K562 (cell line): ENCODE measurements around the gene CHRNB1. TPM values are rescaled to one million over a fixed set of nuclear protein-coding genes. Genes with fewer than 3 reads are reported as not detected.

Experiments used
- ATAC-seq: fragments of 200-7000 bp; cut with Tn5 transposase; 3 replicates; pipeline ENCODE4 v1.9.1; 2020; ENCODE audit warnings: moderate library complexity
- BruUV-seq: library from RNA; stranded (reverse); fragments of 400-500 nt; replicated peaks from 2 replicates; lab custom pipeline; 2021; lab: Mats Ljungman, UMichigan
- CTCF ChIA-PET: fragments of 300-600 bp; formaldehyde crosslinking; extraction: SDS; loops from one replicate; lab custom pipeline; 2021; ENCODE audit warnings: low intra/inter-chr PET ratio; lab: Yijun Ruan, JAX
- POLR2A ChIA-PET: fragments of 300-600, 350-650 bp; sonication (Branson Sonifier 250); formaldehyde crosslinking; extraction: SDS; loops from one replicate; lab custom pipeline; 2021; ENCODE audit warnings: antibody characterized with exemption, inconsistent platforms; lab: Yijun Ruan, JAX
- DNase-seq, 4 experiments: peaks; one replicate each; pipeline versions ENCODE4 v3.0.0 to v3.0.0-alpha.2; 2011 to 2018; ENCODE audit warnings: low spot score in 3 of 4, mixed read lengths in 3 of 4; ENCODE audit errors: extremely low read depth in 1 of 4
- FAIRE-seq: peaks from 2 replicates; lab custom pipeline; 2011; peaks lifted over from hg19 to GRCh38; lab: Jason Lieb, UNC
- H2AFZ ChIP-seq: 2 replicates; pipeline ENCODE4 v1.6.0; 2011; ENCODE audit warnings: low read depth, low read length, control low read depth, inconsistent platforms
- H3K27ac ChIP-seq: fragments of 200-600 bp; 3 replicates; pipeline ENCODE4 v1.8.0; 2011; ENCODE audit warnings: low read depth, mild to moderate bottlenecking, control low read depth, inconsistent platforms, low read length, moderate library complexity, mixed read lengths; ENCODE audit errors: extremely low read depth
- H3K27me3 ChIP-seq, 2 experiments: fragments of 300-600 bp in 1 of 2; 2 replicates in 1 of 2; 3 replicates in 1 of 2; pipeline versions ENCODE4 v1.6.0 to v1.8.0; 2011; ENCODE audit warnings: inconsistent platforms in 2 of 2, low read length in 2 of 2, mild to moderate bottlenecking in 1 of 2, mixed read lengths in 1 of 2, moderate library complexity in 1 of 2; ENCODE audit not compliant: control insufficient read depth in 2 of 2, insufficient read depth in 2 of 2
- H3K36me3 ChIP-seq: fragments of 300-600 bp; 3 replicates; pipeline ENCODE4 v1.8.0; 2011; ENCODE audit warnings: mild to moderate bottlenecking, low read length, inconsistent platforms; ENCODE audit not compliant: control insufficient read depth, insufficient read depth
- H3K4me1 ChIP-seq, 2 experiments: fragments of 200-600 bp in 1 of 2; replicated peaks in 1 of 2; 2 replicates in 1 of 2; 3 replicates in 1 of 2; pipeline versions ENCODE4 v1.5.1 to v1.8.0; 2011; ENCODE audit warnings: inconsistent platforms in 2 of 2, low read length in 2 of 2, mild to moderate bottlenecking in 1 of 2, mixed read lengths in 1 of 2, moderate library complexity in 1 of 2; ENCODE audit not compliant: control insufficient read depth in 2 of 2, insufficient read depth in 2 of 2
- H3K4me2 ChIP-seq: 2 replicates; pipeline ENCODE4 v1.6.1; 2011; ENCODE audit warnings: low read length, control low read depth, inconsistent platforms, mixed read lengths; ENCODE audit not compliant: insufficient read depth
- H3K4me3 ChIP-seq: fragments of 200-600 bp; sonication (generic), shearing (Covaris generic); 2 replicates; pipeline ENCODE4 v1.5.1; 2016; ENCODE audit warnings: control low read depth, inconsistent platforms
- H3K79me2 ChIP-seq: fragments of 200-600 bp; 3 replicates; pipeline ENCODE4 v1.8.0; 2011; ENCODE audit warnings: low read length, inconsistent platforms; ENCODE audit not compliant: control insufficient read depth, insufficient read depth
- H3K9ac ChIP-seq, 2 experiments: 2 replicates each; pipeline versions ENCODE4 v1.6.0 to v1.6.1; 2011; ENCODE audit warnings: low read depth in 2 of 2, low read length in 2 of 2, control low read depth in 1 of 2, inconsistent platforms in 1 of 2, mild to moderate bottlenecking in 1 of 2, mixed read lengths in 1 of 2; ENCODE audit not compliant: insufficient read depth in 1 of 2
- H3K9me1 ChIP-seq: one replicate; pipeline ENCODE4 v1.6.0; 2011; ENCODE audit warnings: inconsistent platforms, mild to moderate bottlenecking, low read length, moderate library complexity; ENCODE audit not compliant: control insufficient read depth, insufficient read depth
- H3K9me3 ChIP-seq: replicated peaks from 2 replicates; pipeline ENCODE4 v1.5.1; 2011; ENCODE audit warnings: low read depth, low read length, inconsistent platforms; ENCODE audit not compliant: control insufficient read depth, insufficient read depth
- H4K20me1 ChIP-seq: replicated peaks from 2 replicates; pipeline ENCODE4 v1.6.1; 2011; ENCODE audit warnings: low read length, inconsistent platforms, mixed read lengths; ENCODE audit not compliant: control insufficient read depth, insufficient read depth
- PHF21A ChIP-seq: fragments of 450-650 bp; IDR thresholded peaks from 2 replicates; pipeline ENCODE4 v1.6.1; 2017; ENCODE audit warnings: low read depth, borderline replicate concordance
- POLR2A ChIP-seq: fragments of 450-650 bp; conservative IDR thresholded peaks from 2 replicates; pipeline ENCODE4 v1.6.1; 2016
- RBM34 ChIP-seq: fragments of 200-400 bp; formaldehyde crosslinking; IDR thresholded peaks from 2 replicates; pipeline ENCODE4 v1.6.1; 2018; ENCODE audit warnings: low read length, borderline replicate concordance; ENCODE audit not compliant: insufficient read depth
- RHOXF2B ChIP-seq: fragments of 250-450 bp; sonication (Bioruptor Pico); conservative IDR thresholded peaks from 2 replicates; pipeline ENCODE4 v1.5.1; 2021
- SMAD4 ChIP-seq: fragments of 250-450 bp; sonication (Bioruptor Pico); conservative IDR thresholded peaks from 2 replicates; pipeline ENCODE4 v1.8.0; 2021; ENCODE audit warnings: inconsistent platforms, mild to moderate bottlenecking, moderate library complexity
- SMARCA4 ChIP-seq: fragments of 450-650 bp; IDR thresholded peaks from 2 replicates; pipeline ENCODE4 v1.6.1; 2016
- SP1 ChIP-seq: sonication (generic); formaldehyde crosslinking; IDR thresholded peaks from 2 replicates; pipeline ENCODE4 v1.8.1; 2022; ENCODE audit warnings: mild to moderate bottlenecking, missing genetic modification reagents
- TCF3 ChIP-seq: sonication (generic); formaldehyde crosslinking; IDR thresholded peaks from 2 replicates; pipeline ENCODE4 v1.4.0; 2020; ENCODE audit warnings: mild to moderate bottlenecking, missing genetic modification reagents
- ZC3H4 ChIP-seq: sonication (generic); formaldehyde crosslinking; IDR thresholded peaks from 2 replicates; pipeline ENCODE4 v1.9.0; 2021; ENCODE audit warnings: missing genetic modification reagents, borderline replicate concordance
- ZFP30 ChIP-seq: fragments of 250-450 bp; sonication (Bioruptor Pico); IDR thresholded peaks from 2 replicates; pipeline ENCODE4 v1.8.0; 2022; ENCODE audit warnings: moderate library complexity, mild to moderate bottlenecking, inconsistent platforms, borderline replicate concordance
- ZNF133 ChIP-seq: fragments of 250-450 bp; sonication (Bioruptor Pico); IDR thresholded peaks from 2 replicates; pipeline ENCODE4 v1.4.0; 2020; ENCODE audit warnings: mild to moderate bottlenecking
- ZNF311 ChIP-seq: fragments of 250-450 bp; sonication (Bioruptor Pico); IDR thresholded peaks from 2 replicates; pipeline ENCODE4 v1.4.0; 2020; ENCODE audit warnings: mild to moderate bottlenecking, moderate library complexity
- ZNF696 ChIP-seq: fragments of 250-450 bp; sonication (Bioruptor Pico); conservative IDR thresholded peaks from 2 replicates; pipeline ENCODE4 v1.4.0; 2020; ENCODE audit warnings: mild to moderate bottlenecking, moderate library complexity
- WGBS: fragments of 100-300 bp; shearing (Covaris generic); methylation state at CpG from one replicate; pipeline ENCODE4 v1.1.6; 2016; ENCODE audit warnings: low coverage, mixed read lengths; ENCODE audit not compliant: insufficient coverage; ENCODE audit errors: missing lambda C conversion rate; 5-methylcytosine and 5-hydroxymethylcytosine counted together
- in situ Hi-C: fragments of 300-500 bp; cut with MboI; formaldehyde crosslinking; loops from 4 replicates; pipeline ENCODE4 v1.15.0; 2018; ENCODE audit warnings: inconsistent platforms, mixed read lengths
- intact Hi-C: fragments of 100-400 bp; cut with micrococcal nuclease; formaldehyde crosslinking; loops from 2 replicates; pipeline ENCODE4 v1.14.2; 2022
- polyA plus RNA-seq, 8 experiments: library from polyadenylated mRNA; depleted of rRNA in 4 of 8; stranded (reverse) in 5 of 8; unstranded in 3 of 8; fragments of >200 nt; fragmentation: Nextera tagmentation in 2 of 8; fragmentation: Illumina TruSeq in 1 of 8; extraction: Ambion mirVana in 2 of 8; extraction: Trizol in 1 of 8; gene quantifications; 2 replicates each; pipeline versions ENCODE4 v1.2.1 to v1.2.3, GENCODE V29; 2011 to 2014; ENCODE audit warnings: inconsistent platforms in 1 of 8, missing spikeins in 1 of 8
- total RNA-seq, 7 experiments: library from RNA; depleted of rRNA in 6 of 7; stranded (reverse); fragments of >200 nt in 6 of 7; fragmentation: Illumina TruSeq in 2 of 7; extraction: Trizol in 2 of 7; gene quantifications; 2 replicates each; pipeline versions ENCODE4 v1.2.1 to v1.2.3, GENCODE V29; 2011 to 2021; ENCODE audit warnings: low replicate concordance in 1 of 7
- TF ChIP-seq, protein P1 (sequence below), 3 experiments: IDR thresholded peaks in 2 of 3; conservative IDR thresholded peaks in 1 of 3; 2 replicates each; pipeline ENCODE4 v1.5.1; 2011 to 2012; ENCODE audit warnings: low read length in 3 of 3, mild to moderate bottlenecking in 3 of 3, control low read depth in 2 of 3, improper control_type of control experiment in 1 of 3, inconsistent platforms in 1 of 3, low read depth in 1 of 3, mixed read lengths in 1 of 3, moderate library complexity in 1 of 3; ENCODE audit not compliant: insufficient read depth in 2 of 3
- TF ChIP-seq, protein P2 (sequence below), 3 experiments: fragments of 200-800 bp in 1 of 3; sonication (Bioruptor generic) in 1 of 3; sonication (generic) in 1 of 3; formaldehyde crosslinking in 1 of 3; IDR thresholded peaks; 2 replicates each; pipeline versions ENCODE4 v1.6.1 to v1.8.0; 2016 to 2022; ENCODE audit warnings: mild to moderate bottlenecking in 2 of 3, missing compliant biosample characterization in 2 of 3, missing genetic modification characterization in 2 of 3, missing genetic modification reagents in 1 of 3
- TF ChIP-seq, protein P3 (sequence below): fragments of 250-450 bp; sonication (Bioruptor Pico); IDR thresholded peaks from 2 replicates; pipeline ENCODE4 v1.5.1; 2021; ENCODE audit warnings: mild to moderate bottlenecking
- TF ChIP-seq, protein P4 (sequence below): IDR thresholded peaks from 2 replicates; pipeline ENCODE4 v1.6.1; 2014; ENCODE audit warnings: antibody characterized with exemption

CHRNB1 gene
- total and polyA plus RNA-seq, 9 of the 15 experiments (the other 6 are each of a cell fraction or from before 2014, with no cell fraction given) = 4.7 to 12.3 (median 6.8) TPM

DNA sequence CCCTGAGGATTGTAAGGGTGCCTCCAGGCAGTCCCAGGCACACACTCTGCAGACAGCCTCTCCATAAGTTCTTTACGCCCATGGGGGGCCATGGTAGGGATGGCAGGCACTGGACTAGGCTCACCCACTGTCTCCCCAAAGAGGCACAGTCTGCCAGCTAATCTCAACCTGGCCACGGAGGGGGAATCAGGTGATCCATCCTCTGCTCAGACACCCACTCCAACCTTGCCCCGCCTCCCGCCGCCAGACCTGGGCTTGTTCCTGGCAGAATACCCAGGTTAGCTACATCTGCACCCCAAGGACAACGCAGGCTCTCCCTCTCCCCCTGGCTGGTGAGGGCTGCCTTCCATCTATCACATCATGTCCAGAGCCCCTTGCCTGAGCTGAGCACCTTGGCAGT is 36.0 kb upstream of the CHRNB1 start:
- no peak overlapping the region for H3K4me2 ChIP-seq
- ChIA-PET POLR2A (no interaction called here), CTCF (no interaction called here)
- 75% methylated on average over 4 of the region's 6 CpGs for WGBS
- no peak for FAIRE-seq
- no peaks in the 10 kb centered on the region for H4K20me1 ChIP-seq
- ATAC-seq = no peak
- H3K4me3 ChIP-seq = no peak overlapping the region
- 0 out of 3 replicates have a peak, but pooled peaks cover 3% of the 10 kb centered on the region for H3K36me3 ChIP-seq
- in situ Hi-C loops (no loop called here), intact Hi-C loops (no loop called here)
- no peak overlapping the region for H3K9ac ChIP-seq
- no peaks in the 10 kb centered on the region for H3K79me2 ChIP-seq
- H3K9me3 ChIP-seq = no peaks in the 10 kb centered on the region
- H3K27ac ChIP-seq = no peak overlapping the region
- H2AFZ ChIP-seq = no peak overlapping the region
- H3K4me1 ChIP-seq = peaks cover 4 to 22% of the 10 kb centered on the region in 2 experiments; a peak in 3 of 5 replicates
- H3K27me3 ChIP-seq = no peaks in the 10 kb centered on the region
- no peaks in the 10 kb centered on the region for H3K9me1 ChIP-seq
- no peak for DNase-seq
- BruUV-seq = no TSS peak
- TF ChIP-seq, protein P1, sequence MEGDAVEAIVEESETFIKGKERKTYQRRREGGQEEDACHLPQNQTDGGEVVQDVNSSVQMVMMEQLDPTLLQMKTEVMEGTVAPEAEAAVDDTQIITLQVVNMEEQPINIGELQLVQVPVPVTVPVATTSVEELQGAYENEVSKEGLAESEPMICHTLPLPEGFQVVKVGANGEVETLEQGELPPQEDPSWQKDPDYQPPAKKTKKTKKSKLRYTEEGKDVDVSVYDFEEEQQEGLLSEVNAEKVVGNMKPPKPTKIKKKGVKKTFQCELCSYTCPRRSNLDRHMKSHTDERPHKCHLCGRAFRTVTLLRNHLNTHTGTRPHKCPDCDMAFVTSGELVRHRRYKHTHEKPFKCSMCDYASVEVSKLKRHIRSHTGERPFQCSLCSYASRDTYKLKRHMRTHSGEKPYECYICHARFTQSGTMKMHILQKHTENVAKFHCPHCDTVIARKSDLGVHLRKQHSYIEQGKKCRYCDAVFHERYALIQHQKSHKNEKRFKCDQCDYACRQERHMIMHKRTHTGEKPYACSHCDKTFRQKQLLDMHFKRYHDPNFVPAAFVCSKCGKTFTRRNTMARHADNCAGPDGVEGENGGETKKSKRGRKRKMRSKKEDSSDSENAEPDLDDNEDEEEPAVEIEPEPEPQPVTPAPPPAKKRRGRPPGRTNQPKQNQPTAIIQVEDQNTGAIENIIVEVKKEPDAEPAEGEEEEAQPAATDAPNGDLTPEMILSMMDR (IDR thresholded peaks at IDR 0.05 in 2 of 3, conservative IDR thresholded peaks at IDR 0.05 in 1 of 3; ENCODE audit: insufficient read depth in 2 of 3, low read depth in 1 of 3, low read length in 3 of 3) = no peak
- no peak for TF ChIP-seq RBM34
- TF ChIP-seq SMARCA4 = no peak
- no peak for TF ChIP-seq PHF21A
- TF ChIP-seq ZC3H4 (CRISPR knock-in tag) = no peak
- no peak for TF ChIP-seq SMAD4
- no peak for TF ChIP-seq ZNF696 (CRISPR knock-in tag)
- no peak for TF ChIP-seq RHOXF2B
- TF ChIP-seq POLR2A = no peak
- TF ChIP-seq, protein P2, sequence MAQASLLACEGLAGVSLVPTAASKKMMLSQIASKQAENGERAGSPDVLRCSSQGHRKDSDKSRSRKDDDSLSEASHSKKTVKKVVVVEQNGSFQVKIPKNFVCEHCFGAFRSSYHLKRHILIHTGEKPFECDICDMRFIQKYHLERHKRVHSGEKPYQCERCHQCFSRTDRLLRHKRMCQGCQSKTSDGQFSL (CRISPR knock-in tag; IDR thresholded peaks at IDR 0.05) = no peak
- TF ChIP-seq, protein P2 (tag; IDR thresholded peaks at IDR 0.05) = no peak
- no peak for TF ChIP-seq SP1 (CRISPR knock-in tag)
- TF ChIP-seq, protein P3, sequence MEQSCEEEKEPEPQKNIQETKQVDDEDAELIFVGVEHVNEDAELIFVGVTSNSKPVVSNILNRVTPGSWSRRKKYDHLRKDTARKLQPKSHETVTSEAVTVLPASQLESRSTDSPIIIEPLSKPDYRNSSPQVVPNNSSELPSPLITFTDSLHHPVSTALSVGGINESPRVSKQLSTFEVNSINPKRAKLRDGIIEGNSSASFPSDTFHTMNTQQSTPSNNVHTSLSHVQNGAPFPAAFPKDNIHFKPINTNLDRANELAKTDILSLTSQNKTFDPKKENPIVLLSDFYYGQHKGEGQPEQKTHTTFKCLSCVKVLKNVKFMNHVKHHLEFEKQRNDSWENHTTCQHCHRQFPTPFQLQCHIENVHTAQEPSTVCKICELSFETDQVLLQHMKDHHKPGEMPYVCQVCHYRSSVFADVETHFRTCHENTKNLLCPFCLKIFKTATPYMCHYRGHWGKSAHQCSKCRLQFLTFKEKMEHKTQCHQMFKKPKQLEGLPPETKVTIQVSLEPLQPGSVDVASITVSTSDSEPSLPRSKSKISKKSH (CRISPR knock-in tag) = no peak
- no peak for TF ChIP-seq ZNF311 (CRISPR knock-in tag)
- TF ChIP-seq ZNF133 (CRISPR knock-in tag) = no peak
- TF ChIP-seq ZFP30 = no peak
- TF ChIP-seq, protein P4, sequence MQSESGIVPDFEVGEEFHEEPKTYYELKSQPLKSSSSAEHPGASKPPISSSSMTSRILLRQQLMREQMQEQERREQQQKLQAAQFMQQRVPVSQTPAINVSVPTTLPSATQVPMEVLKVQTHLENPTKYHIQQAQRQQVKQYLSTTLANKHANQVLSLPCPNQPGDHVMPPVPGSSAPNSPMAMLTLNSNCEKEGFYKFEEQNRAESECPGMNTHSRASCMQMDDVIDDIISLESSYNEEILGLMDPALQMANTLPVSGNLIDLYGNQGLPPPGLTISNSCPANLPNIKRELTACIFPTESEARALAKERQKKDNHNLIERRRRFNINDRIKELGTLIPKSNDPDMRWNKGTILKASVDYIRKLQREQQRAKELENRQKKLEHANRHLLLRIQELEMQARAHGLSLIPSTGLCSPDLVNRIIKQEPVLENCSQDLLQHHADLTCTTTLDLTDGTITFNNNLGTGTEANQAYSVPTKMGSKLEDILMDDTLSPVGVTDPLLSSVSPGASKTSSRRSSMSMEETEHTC = no peak
- TF ChIP-seq TCF3 (CRISPR knock-in tag) = no peak
